Coronary artery (tissue), 2 donors: ENCODE results near the gene AGR2.

Experiments used
- DNase-seq: peaks from one replicate; pipeline ENCODE4 v3.0.0-alpha.2; 2017; ENCODE audit warnings: low spot score
- H3K27ac ChIP-seq, 2 donors: fragments of 200-600 bp; sonication (generic); one replicate each; pipeline ENCODE4 v1.5.1; 2016 to 2019
- H3K4me3 ChIP-seq: fragments of 200-600 bp; sonication (generic); 2 replicates; pipeline ENCODE4 v1.5.1; 2016; ENCODE audit warnings: mild to moderate bottlenecking, moderate library complexity
- CTCF ChIP-seq: fragments of 200-600 bp; sonication (generic); IDR thresholded peaks from one replicate; pipeline ENCODE4 v1.5.1; 2019; ENCODE audit warnings: antibody characterized with exemption

AGR2 gene

GRCh38 chr7:16846601-16847165 lies 41.9 kb upstream of the AGR2 start:
- TF ChIP-seq CTCF, result no peak
- H3K4me3 ChIP-seq, result no peak overlapping the region
- no peak overlapping the region for H3K27ac ChIP-seq
- DNase-seq, result no peak

GRCh38 chr7:16845746-16846145 lies 40.9 kb upstream of the AGR2 start:
- Histone ChIP-seq H3K27ac (no peak overlapping the region), H3K4me3 (no peak overlapping the region)
- no peak for DNase-seq
- no peak for TF ChIP-seq CTCF

- H3K4me3 ChIP-seq, result no peak overlapping the region
- no peak for TF ChIP-seq CTCF
Observed at GRCh38 chr7:16841681-16842080, 36.9 kb upstream of the AGR2 start.

GRCh38 chr7:16840094-16840493 lies 35.3 kb upstream of the AGR2 start:
- no peak for DNase-seq
- Histone ChIP-seq H3K27ac (no peak overlapping the region), H3K4me3 (no peak overlapping the region)
- TF ChIP-seq CTCF, result no peak

More at GRCh38 chr7:16841681-16842080, 36.9 kb upstream of the AGR2 start:
- no peak overlapping the region for H3K27ac ChIP-seq
- no peak for DNase-seq

GRCh38 chr7:16839646-16840045 lies 34.8 kb upstream of the AGR2 start:
- Histone ChIP-seq H3K4me3 (no peak overlapping the region), H3K27ac (no peak overlapping the region)
- DNase-seq, result no peak
- no peak for TF ChIP-seq CTCF

GRCh38 chr7:16838891-16839290 lies 34.1 kb upstream of the AGR2 start:
- no peak for DNase-seq
- Histone ChIP-seq H3K4me3 (no peak overlapping the region), H3K27ac (no peak overlapping the region)
- TF ChIP-seq CTCF, result no peak

- TF ChIP-seq CTCF, result no peak
- H3K27ac ChIP-seq, result no peak overlapping the region
- no peak overlapping the region for H3K4me3 ChIP-seq
- no peak for DNase-seq
Observed at GRCh38 chr7:16838386-16838785, 33.6 kb upstream of the AGR2 start.
